HG03520 (cell line): ENCODE results near the gene MLLT6.

Source experiments
- ATAC-seq: cut with Tn5 transposase; IDR thresholded peaks from one replicate; pipeline ENCODE4 v1.9.1; 2021; ENCODE audit warnings: mild to moderate bottlenecking, moderate library complexity; ENCODE audit not compliant: unreplicated experiment

Gene MLLT6

GRCh38 chr17:38753071-38753506, 48.0 kb downstream of the MLLT6 start:
- ATAC-seq, result no peak

DNA sequence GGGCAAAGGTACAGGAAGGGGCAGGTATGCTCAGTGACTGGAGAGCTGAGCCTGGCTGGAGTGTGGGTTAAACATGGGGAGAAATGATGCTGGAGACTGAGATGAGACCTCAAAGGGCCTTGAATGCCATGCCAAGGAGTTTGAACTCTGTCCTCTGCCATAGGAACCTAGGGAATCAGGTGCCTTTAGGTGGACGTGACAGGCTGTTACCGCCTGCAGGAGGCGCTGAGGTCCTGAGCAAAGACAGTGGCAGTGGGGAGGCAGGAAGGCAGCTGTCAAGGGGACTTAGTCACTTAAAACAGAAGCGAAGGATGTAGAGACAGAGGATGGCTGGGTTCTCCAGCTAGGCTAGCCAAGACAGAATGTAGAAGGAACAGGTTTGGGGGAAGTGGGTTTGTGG, 56.5 kb downstream of the MLLT6 start:
- ATAC-seq, result no peak

DNA sequence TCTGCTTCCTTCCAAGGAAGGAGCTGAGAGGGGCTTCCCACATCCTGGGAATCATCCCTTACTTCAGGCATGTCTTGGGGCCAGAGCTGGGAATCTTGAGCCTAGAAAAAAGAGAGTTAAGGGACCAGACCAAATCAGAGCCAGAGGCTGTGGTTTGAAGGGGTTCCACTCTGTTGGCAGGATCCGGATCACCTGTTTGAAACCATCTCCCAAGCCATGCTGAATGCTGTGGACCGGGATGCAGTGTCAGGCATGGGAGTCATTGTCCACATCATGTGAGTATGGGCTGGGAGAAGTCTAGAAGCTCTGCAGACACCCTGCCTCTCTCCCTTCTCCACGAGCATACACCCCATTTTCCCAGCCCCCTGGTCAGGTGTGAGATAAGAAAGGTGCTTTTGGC, 57.2 kb downstream of the MLLT6 start:
- ATAC-seq, result no peak

DNA sequence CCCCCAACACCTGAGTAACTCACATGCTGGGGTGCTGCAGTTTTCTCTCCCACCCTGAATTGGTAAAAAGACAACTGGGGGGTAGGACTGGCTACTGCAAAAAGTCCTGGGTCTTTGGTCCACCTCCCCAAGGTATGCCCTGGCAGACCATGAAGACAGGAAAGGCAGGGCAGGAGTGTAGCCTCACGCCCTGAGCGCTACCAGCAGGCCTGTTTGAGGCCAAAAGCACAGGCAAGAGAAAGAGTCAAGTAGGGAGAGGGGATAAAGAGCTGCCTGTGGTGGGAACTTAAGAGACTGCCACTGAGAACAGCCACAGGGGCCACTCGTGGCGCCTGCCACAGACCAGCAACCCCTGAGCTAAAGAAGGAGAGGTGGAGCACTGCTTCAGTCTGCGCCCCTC, 61.3 kb downstream of the MLLT6 start:
- no peak for ATAC-seq

- ATAC-seq, result no peak
Observed at GRCh38 chr17:38768417-38768816, 63.3 kb downstream of the MLLT6 start.

DNA sequence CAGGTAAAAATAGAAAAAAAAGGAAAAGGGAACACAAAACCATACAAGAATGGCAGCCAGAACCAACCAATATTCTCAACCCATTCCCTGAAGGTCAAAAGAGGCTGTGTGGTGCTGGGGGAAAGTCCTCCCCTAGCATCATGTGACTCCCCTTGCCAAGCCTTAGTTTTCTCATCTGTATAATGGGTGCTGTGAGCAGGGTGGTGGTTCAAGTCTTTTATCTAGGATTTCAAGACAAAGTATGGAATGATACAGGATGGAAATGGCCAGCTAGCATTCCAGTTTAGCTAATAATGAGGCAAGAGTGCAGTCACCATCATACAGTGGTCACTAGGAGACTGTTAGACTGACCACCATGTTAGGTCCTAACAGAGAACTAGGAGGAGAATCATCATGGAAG, 68.2 kb downstream of the MLLT6 start:
- no peak for ATAC-seq

GRCh38 chr17:38777641-38778250, 72.7 kb downstream of the MLLT6 start:
- ATAC-seq, result no peak
